ENCODE measurements around the gene ANKRD50.

ANKRD50 gene

DNA sequence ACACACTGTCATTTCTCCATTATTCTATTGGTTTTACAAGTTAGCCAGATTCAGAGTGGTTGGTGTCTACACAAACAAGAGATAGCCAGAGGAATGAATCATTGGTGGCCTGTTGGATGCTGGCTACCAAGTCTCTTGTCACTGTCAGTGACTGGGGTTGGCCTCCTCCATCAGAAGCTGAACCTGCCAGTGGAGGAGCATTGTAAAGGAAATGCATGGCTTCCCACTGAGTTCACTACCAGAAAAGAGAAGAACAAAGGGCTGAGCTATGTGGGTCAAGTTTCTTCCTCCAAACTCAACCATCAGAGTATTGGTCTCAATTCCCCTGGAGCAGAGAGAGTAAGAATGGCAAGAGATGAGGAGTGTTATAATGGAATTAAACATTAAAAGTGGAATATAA lies 26.5 kb upstream of the ANKRD50 start:
- Histone ChIP-seq H2AFZ (ENCODE audit: low read depth, low read length) (no peak overlapping the region), H3K36me3 (ENCODE audit: insufficient read depth, low read length) (no peaks in the 10 kb centered on the region), H3K4me3 (ENCODE audit: low read depth in 1 of 2, low read length in 2 of 2) (no peak overlapping the region), H3K9me3 (ENCODE audit: insufficient read depth, low read length, severe bottlenecking) (no peaks in the 10 kb centered on the region), H3K9ac (ENCODE audit: low read depth, low read length) (no peak overlapping the region), H3K79me2 (ENCODE audit: insufficient read depth, low read length) (no peaks in the 10 kb centered on the region), H3K4me2 (ENCODE audit: insufficient read depth, low read length) (no peak overlapping the region), H3K27me3 (ENCODE audit: insufficient read depth, low read length, poor library complexity) (no peaks in the 10 kb centered on the region), H3K27ac (ENCODE audit: low read length) (no peak overlapping the region), H3K4me1 (ENCODE audit: insufficient read depth, low read length) (no peaks in the 10 kb centered on the region), H4K20me1 (ENCODE audit: insufficient read depth, low read length) (no peaks in the 10 kb centered on the region)
- no peak for TF ChIP-seq EZH2 (IDR thresholded peaks at IDR 0.05; ENCODE audit: borderline replicate concordance, low read depth, low read length, severe bottlenecking)
- TF ChIP-seq, protein P1, sequence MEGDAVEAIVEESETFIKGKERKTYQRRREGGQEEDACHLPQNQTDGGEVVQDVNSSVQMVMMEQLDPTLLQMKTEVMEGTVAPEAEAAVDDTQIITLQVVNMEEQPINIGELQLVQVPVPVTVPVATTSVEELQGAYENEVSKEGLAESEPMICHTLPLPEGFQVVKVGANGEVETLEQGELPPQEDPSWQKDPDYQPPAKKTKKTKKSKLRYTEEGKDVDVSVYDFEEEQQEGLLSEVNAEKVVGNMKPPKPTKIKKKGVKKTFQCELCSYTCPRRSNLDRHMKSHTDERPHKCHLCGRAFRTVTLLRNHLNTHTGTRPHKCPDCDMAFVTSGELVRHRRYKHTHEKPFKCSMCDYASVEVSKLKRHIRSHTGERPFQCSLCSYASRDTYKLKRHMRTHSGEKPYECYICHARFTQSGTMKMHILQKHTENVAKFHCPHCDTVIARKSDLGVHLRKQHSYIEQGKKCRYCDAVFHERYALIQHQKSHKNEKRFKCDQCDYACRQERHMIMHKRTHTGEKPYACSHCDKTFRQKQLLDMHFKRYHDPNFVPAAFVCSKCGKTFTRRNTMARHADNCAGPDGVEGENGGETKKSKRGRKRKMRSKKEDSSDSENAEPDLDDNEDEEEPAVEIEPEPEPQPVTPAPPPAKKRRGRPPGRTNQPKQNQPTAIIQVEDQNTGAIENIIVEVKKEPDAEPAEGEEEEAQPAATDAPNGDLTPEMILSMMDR (IDR thresholded peaks at IDR 0.05; ENCODE audit: borderline replicate concordance, extremely low read depth, low read length, poor library complexity, severe bottlenecking) = no peak
- DNase-seq (no peak), ATAC-seq (ENCODE audit: insufficient read depth, low read depth) (no peak)

DNA sequence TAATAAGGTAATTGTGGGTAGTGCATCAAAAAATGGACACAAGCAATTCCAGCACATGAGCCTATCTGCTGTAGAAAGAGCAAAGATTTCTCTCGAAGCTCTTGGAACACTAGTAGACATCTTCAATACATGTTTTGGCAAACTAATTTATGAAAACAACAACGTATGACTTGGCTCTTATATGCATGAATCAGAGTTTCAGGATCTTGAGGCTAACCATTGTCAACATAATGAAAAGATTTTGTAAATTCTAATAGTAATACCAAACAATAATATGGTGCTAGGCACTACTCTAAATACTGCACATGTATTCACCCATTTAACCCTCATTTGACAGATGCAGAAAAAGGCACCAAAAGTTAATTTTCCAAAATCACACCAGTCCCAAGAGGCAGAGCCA lies 25.1 kb upstream of the ANKRD50 start:
- no peak overlapping the region for H3K27ac ChIP-seq (ENCODE audit: low read length)
- no peaks in the 10 kb centered on the region for H3K79me2 ChIP-seq (ENCODE audit: insufficient read depth, low read length)
- no peak overlapping the region for H3K4me2 ChIP-seq (ENCODE audit: insufficient read depth, low read length)
- no peaks in the 10 kb centered on the region for H3K27me3 ChIP-seq (ENCODE audit: insufficient read depth, low read length, poor library complexity)
- H2AFZ ChIP-seq (ENCODE audit: low read depth, low read length) = no peak overlapping the region
- no peaks in the 10 kb centered on the region for H4K20me1 ChIP-seq (ENCODE audit: insufficient read depth, low read length)
- H3K4me1 ChIP-seq (ENCODE audit: insufficient read depth, low read length) = no peaks in the 10 kb centered on the region
- H3K36me3 ChIP-seq (ENCODE audit: insufficient read depth, low read length) = no peaks in the 10 kb centered on the region
- no peak overlapping the region for H3K9ac ChIP-seq (ENCODE audit: low read depth, low read length)
- no peak for TF ChIP-seq EZH2 (IDR thresholded peaks at IDR 0.05; ENCODE audit: borderline replicate concordance, low read depth, low read length, severe bottlenecking)
- TF ChIP-seq, protein P1 (IDR thresholded peaks at IDR 0.05; ENCODE audit: borderline replicate concordance, extremely low read depth, low read length, poor library complexity, severe bottlenecking) = no peak
- ATAC-seq (ENCODE audit: insufficient read depth, low read depth) (no peak), DNase-seq (no peak)
- H3K9me3 ChIP-seq (ENCODE audit: insufficient read depth, low read length, severe bottlenecking) = no peaks in the 10 kb centered on the region
- no peak overlapping the region for H3K4me3 ChIP-seq (ENCODE audit: low read depth in 1 of 2, low read length in 2 of 2)

DNA sequence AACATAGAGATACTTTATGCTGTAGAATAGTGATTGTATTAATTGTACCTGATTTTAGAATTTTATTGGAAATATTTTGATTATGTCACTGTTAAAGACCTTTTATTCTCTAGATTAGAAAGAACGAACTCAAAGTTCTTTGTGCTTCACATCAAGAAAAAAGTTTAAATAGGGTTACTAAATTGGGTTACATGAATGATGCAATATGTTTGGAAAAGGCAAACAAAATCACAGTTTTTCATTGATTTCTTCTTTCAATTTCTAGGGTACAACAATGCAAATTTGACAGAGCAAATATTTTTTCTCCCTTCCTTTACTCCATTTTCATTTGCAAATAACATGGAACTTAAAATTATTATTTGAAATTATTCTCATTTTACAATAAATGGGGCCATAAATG lies 24.0 kb upstream of the ANKRD50 start:
- Histone ChIP-seq H3K4me1 (ENCODE audit: insufficient read depth, low read length) (no peaks in the 10 kb centered on the region), H3K27me3 (ENCODE audit: insufficient read depth, low read length, poor library complexity) (no peaks in the 10 kb centered on the region), H3K79me2 (ENCODE audit: insufficient read depth, low read length) (no peaks in the 10 kb centered on the region), H4K20me1 (ENCODE audit: insufficient read depth, low read length) (no peaks in the 10 kb centered on the region), H3K9ac (ENCODE audit: low read depth, low read length) (no peak overlapping the region), H3K36me3 (ENCODE audit: insufficient read depth, low read length) (no peaks in the 10 kb centered on the region), H3K4me2 (ENCODE audit: insufficient read depth, low read length) (no peak overlapping the region), H3K4me3 (ENCODE audit: low read depth in 1 of 2, low read length in 2 of 2) (no peak overlapping the region), H3K9me3 (ENCODE audit: insufficient read depth, low read length, severe bottlenecking) (no peaks in the 10 kb centered on the region), H2AFZ (ENCODE audit: low read depth, low read length) (no peak overlapping the region), H3K27ac (ENCODE audit: low read length) (no peak overlapping the region)
- TF ChIP-seq EZH2 (IDR thresholded peaks at IDR 0.05; ENCODE audit: borderline replicate concordance, low read depth, low read length, severe bottlenecking) = no peak
- TF ChIP-seq, protein P1 (IDR thresholded peaks at IDR 0.05; ENCODE audit: borderline replicate concordance, extremely low read depth, low read length, poor library complexity, severe bottlenecking) = no peak
- DNase-seq = no peak
- no peak for ATAC-seq (ENCODE audit: insufficient read depth, low read depth)

DNA sequence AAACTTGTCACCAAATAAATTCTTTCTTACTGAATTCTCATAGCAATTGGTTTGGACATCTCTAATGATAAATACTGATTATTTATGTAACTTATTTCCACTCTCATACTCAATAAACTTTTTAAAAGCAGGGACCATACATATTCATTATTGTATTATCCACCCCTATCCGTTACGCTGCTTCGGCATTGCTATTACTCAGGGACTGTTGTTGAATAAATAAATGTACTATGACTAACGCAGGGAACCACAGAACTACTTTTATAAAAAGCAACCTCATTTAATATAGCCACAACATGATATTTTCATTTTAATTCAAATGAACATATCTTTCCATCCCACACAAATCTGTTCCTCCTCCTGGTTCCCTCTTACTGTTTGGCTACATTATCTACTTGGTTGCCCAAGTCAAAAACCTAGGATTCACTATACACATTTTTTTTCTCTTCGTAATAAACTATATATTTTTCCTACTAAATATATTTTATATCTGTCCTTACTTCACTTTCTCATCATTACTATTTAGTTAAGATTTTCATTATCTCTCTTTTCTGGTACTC lies 14.9 kb upstream of the ANKRD50 start:
- no peaks in the 10 kb centered on the region for H3K36me3 ChIP-seq (ENCODE audit: insufficient read depth, low read length)
- no peak for ATAC-seq (ENCODE audit: insufficient read depth, low read depth)
- TF ChIP-seq EZH2 (IDR thresholded peaks at IDR 0.05; ENCODE audit: borderline replicate concordance, low read depth, low read length, severe bottlenecking) = no peak
- TF ChIP-seq, protein P1 (IDR thresholded peaks at IDR 0.05; ENCODE audit: borderline replicate concordance, extremely low read depth, low read length, poor library complexity, severe bottlenecking) = no peak

More for the DNA sequence above, 14.9 kb upstream of the ANKRD50 start:
- no peak for DNase-seq
- no peaks in the 10 kb centered on the region for H3K9me3 ChIP-seq (ENCODE audit: insufficient read depth, low read length, severe bottlenecking)
- H3K4me3 ChIP-seq (ENCODE audit: low read depth in 1 of 2, low read length in 2 of 2) = no peak overlapping the region
- no peaks in the 10 kb centered on the region for H3K4me1 ChIP-seq (ENCODE audit: insufficient read depth, low read length)
- H4K20me1 ChIP-seq (ENCODE audit: insufficient read depth, low read length) = no peaks in the 10 kb centered on the region
- no peaks in the 10 kb centered on the region for H3K79me2 ChIP-seq (ENCODE audit: insufficient read depth, low read length)
- H3K27ac ChIP-seq (ENCODE audit: low read length) = no peak overlapping the region
- no peak overlapping the region for H2AFZ ChIP-seq (ENCODE audit: low read depth, low read length)
- no peak overlapping the region for H3K4me2 ChIP-seq (ENCODE audit: insufficient read depth, low read length)
- no peaks in the 10 kb centered on the region for H3K27me3 ChIP-seq (ENCODE audit: insufficient read depth, low read length, poor library complexity)
- no peak overlapping the region for H3K9ac ChIP-seq (ENCODE audit: low read depth, low read length)
